ENCODE results near the gene CCT6A. TPM values are rescaled to one million over a fixed set of nuclear protein-coding genes. Genes with fewer than 3 reads are reported as not detected.
"Not testable (repeated sequence)": the region's sequence is repeated elsewhere in the genome, so short reads cannot be mapped to it uniquely, and the experiment has no call there.

The CCT6A gene
- polyA plus RNA-seq, 1 experiment = 110 TPM

GRCh38 chr7:56046721-56047445, 4.7 kb upstream of the CCT6A start:
- DNase-seq (ENCODE audit: low read depth) = peak; percentile 88
- no peaks in the 10 kb centered on the region for H3K27me3 ChIP-seq (ENCODE audit: control insufficient read depth, insufficient read depth, low read length)
- no peak for TF ChIP-seq CTCF (IDR thresholded peaks at IDR 0.05; ENCODE audit: insufficient read depth, low read depth, low read length)
- CTCF ChIA-PET = no interaction called here
- H3K4me3 ChIP-seq (ENCODE audit: low read depth, low read length) = no peak overlapping the region
- POLR2A ChIA-PET = no interaction called here
- H3K36me3 ChIP-seq (ENCODE audit: control insufficient read depth, insufficient read depth, low read length) = no peaks in the 10 kb centered on the region

GRCh38 chr7:56047446-56048116, 4.0 kb upstream of the CCT6A start:
- H3K27me3 ChIP-seq (ENCODE audit: control insufficient read depth, insufficient read depth, low read length); CTCF ChIA-PET; DNase-seq (ENCODE audit: low read depth); H3K36me3 ChIP-seq (ENCODE audit: control insufficient read depth, insufficient read depth, low read length); H3K4me3 ChIP-seq (ENCODE audit: low read depth, low read length); POLR2A ChIA-PET: not testable (repeated sequence)

GRCh38 chr7:56048245-56048644, 3.3 kb upstream of the CCT6A start:
- CTCF ChIA-PET = interaction anchor here (0.6 kb wide), 1 partner anchor 612 kb away, joined by 3 read pairs; no protein-coding TSS in a partner anchor
- POLR2A ChIA-PET = no interaction called here
- H3K27me3 ChIP-seq (ENCODE audit: control insufficient read depth, insufficient read depth, low read length) = no peaks in the 10 kb centered on the region
- DNase-seq (ENCODE audit: low read depth) = no peak
- H3K36me3 ChIP-seq (ENCODE audit: control insufficient read depth, insufficient read depth, low read length) = no peaks in the 10 kb centered on the region
- no peak for TF ChIP-seq CTCF (IDR thresholded peaks at IDR 0.05; ENCODE audit: insufficient read depth, low read depth, low read length)
- no peak overlapping the region for H3K4me3 ChIP-seq (ENCODE audit: low read depth, low read length)

GRCh38 chr7:56048763-56049162, 2.8 kb upstream of the CCT6A start:
- DNase-seq (ENCODE audit: low read depth); H3K4me3 ChIP-seq (ENCODE audit: low read depth, low read length); H3K27me3 ChIP-seq (ENCODE audit: control insufficient read depth, insufficient read depth, low read length); H3K36me3 ChIP-seq (ENCODE audit: control insufficient read depth, insufficient read depth, low read length); POLR2A ChIA-PET: not testable (repeated sequence)
- CTCF ChIA-PET = interaction anchor here (0.6 kb wide), 1 partner anchor 612 kb away, joined by 3 read pairs; no protein-coding TSS in a partner anchor

GRCh38 chr7:56051053-56051338, 569 bp upstream of the CCT6A start:
- POLR2A ChIA-PET = interaction anchor here (0.6 to 1.5 kb wide), 6 partner anchors 12 to 86 kb away, joined by 3 to 6 read pairs (median 3); partner anchors contain the start of genes NIPSNAP2 and SUMF2
- no peaks in the 10 kb centered on the region for H3K27me3 ChIP-seq (ENCODE audit: control insufficient read depth, insufficient read depth, low read length)
- H3K36me3 ChIP-seq (ENCODE audit: control insufficient read depth, insufficient read depth, low read length) = no peaks in the 10 kb centered on the region
- no peak for DNase-seq (ENCODE audit: low read depth)
- H3K4me3 ChIP-seq (ENCODE audit: low read depth, low read length) = peak overlapping the region; percentile 86
- TF ChIP-seq CTCF (IDR thresholded peaks at IDR 0.05; ENCODE audit: insufficient read depth, low read depth, low read length) = no peak
- CTCF ChIA-PET = interaction anchor here (0.5 to 2.0 kb wide), 14 partner anchors 9 to 410 kb away, joined by 3 to 8 read pairs (median 3); partner anchors contain the start of gene PHKG1

- H3K36me3 ChIP-seq (ENCODE audit: control insufficient read depth, insufficient read depth, low read length) = peaks cover 4% of the 10 kb centered on the region
- no peak overlapping the region for H3K4me3 ChIP-seq (ENCODE audit: low read depth, low read length)
- H3K27me3 ChIP-seq (ENCODE audit: control insufficient read depth, insufficient read depth, low read length) = no peaks in the 10 kb centered on the region
- ChIA-PET POLR2A (no interaction called here), CTCF (no interaction called here)
- no peak for DNase-seq (ENCODE audit: low read depth)
- TF ChIP-seq CTCF (IDR thresholded peaks at IDR 0.05; ENCODE audit: insufficient read depth, low read depth, low read length) = no peak
Observed at GRCh38 chr7:56053379-56053778, 1.8 kb downstream of the CCT6A start.
